DND-41 (cell line): Measurements from ENCODE around the gene KCNMA1.

Experiments used
- ATAC-seq: fragments of 200-7000 bp; cut with Tn5 transposase; 3 replicates; pipeline ENCODE4 v1.9.1; 2021; ENCODE audit warnings: low read depth; ENCODE audit not compliant: insufficient read depth
- DNase-seq: peaks from one replicate; pipeline ENCODE4 v3.0.0-alpha.2; 2020
- H2AFZ ChIP-seq: 2 replicates; pipeline ENCODE4 v1.6.0; 2012; ENCODE audit warnings: low read depth, low read length
- H3K27ac ChIP-seq: 2 replicates; pipeline ENCODE4 v1.5.1; 2012; ENCODE audit warnings: low read length, inconsistent platforms
- H3K27me3 ChIP-seq: fragments of 200-600 bp; sonication (generic); 2 replicates; pipeline ENCODE4 v1.6.0; 2012; ENCODE audit warnings: low read length, mild to moderate bottlenecking, inconsistent platforms; ENCODE audit not compliant: insufficient read depth, poor library complexity
- H3K36me3 ChIP-seq: 2 replicates; pipeline ENCODE4 v1.5.1; 2012; ENCODE audit warnings: low read length, inconsistent platforms; ENCODE audit not compliant: insufficient read depth
- H3K4me1 ChIP-seq: 2 replicates; pipeline ENCODE4 v1.5.1; 2012; ENCODE audit warnings: mild to moderate bottlenecking, low read length; ENCODE audit not compliant: insufficient read depth
- H3K4me2 ChIP-seq: 2 replicates; pipeline ENCODE4 v1.6.0; 2012; ENCODE audit warnings: mild to moderate bottlenecking, moderate library complexity, low read length, inconsistent platforms; ENCODE audit not compliant: insufficient read depth
- H3K4me3 ChIP-seq, 2 experiments: fragments of 200-600 bp in 1 of 2; shearing (Covaris generic) in 1 of 2; 2 replicates each; pipeline ENCODE4 v1.5.1; 2012 to 2016; ENCODE audit warnings: inconsistent platforms in 2 of 2, low read length in 2 of 2, mild to moderate bottlenecking in 2 of 2, low read depth in 1 of 2, moderate library complexity in 1 of 2
- H3K79me2 ChIP-seq: 2 replicates; pipeline ENCODE4 v1.6.0; 2012; ENCODE audit warnings: low read length, inconsistent platforms; ENCODE audit not compliant: insufficient read depth
- H3K9ac ChIP-seq: 2 replicates; pipeline ENCODE4 v1.6.0; 2012; ENCODE audit warnings: low read depth, mild to moderate bottlenecking, inconsistent platforms, low read length, moderate library complexity
- H3K9me3 ChIP-seq: 2 replicates; pipeline ENCODE4 v1.5.1; 2012; ENCODE audit warnings: low read length, moderate library complexity, mild to moderate bottlenecking, inconsistent platforms; ENCODE audit not compliant: insufficient read depth, severe bottlenecking
- H4K20me1 ChIP-seq: 2 replicates; pipeline ENCODE4 v1.6.0; 2012; ENCODE audit warnings: low read length; ENCODE audit not compliant: insufficient read depth
- CTCF ChIP-seq: IDR thresholded peaks from 2 replicates; pipeline ENCODE4 v1.5.1; 2012; ENCODE audit warnings: borderline replicate concordance, low read length, moderate library complexity, mild to moderate bottlenecking; ENCODE audit not compliant: poor library complexity, severe bottlenecking; ENCODE audit errors: extremely low read depth
- EZH2 ChIP-seq: IDR thresholded peaks from 3 replicates; pipeline ENCODE4 v1.6.1; 2012; ENCODE audit warnings: borderline replicate concordance, low read depth, mild to moderate bottlenecking, moderate library complexity, low read length, inconsistent platforms; ENCODE audit not compliant: severe bottlenecking

KCNMA1 gene

GRCh38 chr10:77419979-77420378, 217.6 kb downstream of the KCNMA1 start:
- Histone ChIP-seq H4K20me1 (no peaks in the 10 kb centered on the region), H3K27me3 (peaks cover 9% of the 10 kb centered on the region), H3K27ac (no peak overlapping the region), H3K4me1 (no peaks in the 10 kb centered on the region), H2AFZ (no peak overlapping the region), H3K9me3 (no peaks in the 10 kb centered on the region), H3K9ac (no peak overlapping the region), H3K4me3 (no peak overlapping the region), H3K79me2 (no peaks in the 10 kb centered on the region), H3K36me3 (no peaks in the 10 kb centered on the region), H3K4me2 (no peak overlapping the region)
- TF ChIP-seq CTCF = no peak
- no peak for TF ChIP-seq EZH2
- DNase-seq = no peak
- no peak for ATAC-seq

- Histone ChIP-seq H3K79me2 (no peaks in the 10 kb centered on the region), H3K27me3 (peaks cover 9% of the 10 kb centered on the region), H2AFZ (no peak overlapping the region), H3K27ac (no peak overlapping the region), H3K4me3 (no peak overlapping the region), H3K4me2 (no peak overlapping the region), H3K4me1 (no peaks in the 10 kb centered on the region), H3K36me3 (no peaks in the 10 kb centered on the region), H4K20me1 (no peaks in the 10 kb centered on the region), H3K9ac (no peak overlapping the region), H3K9me3 (no peaks in the 10 kb centered on the region)
- no peak for DNase-seq
- ATAC-seq = no peak
- TF ChIP-seq CTCF (no peak), EZH2 (no peak)
Observed at GRCh38 chr10:77419056-77419455, 218.6 kb downstream of the KCNMA1 start.

GRCh38 chr10:77417806-77418640, 219.6 kb downstream of the KCNMA1 start:
- H3K4me3 ChIP-seq = no peak overlapping the region
- TF ChIP-seq EZH2 = no peak
- no peak for TF ChIP-seq CTCF
- no peak overlapping the region for H3K4me2 ChIP-seq
- no peaks in the 10 kb centered on the region for H3K36me3 ChIP-seq
- ATAC-seq (no peak), DNase-seq (no peak)
- no peak overlapping the region for H2AFZ ChIP-seq
- H3K79me2 ChIP-seq = no peaks in the 10 kb centered on the region
- no peak overlapping the region for H3K27ac ChIP-seq
- no peaks in the 10 kb centered on the region for H3K4me1 ChIP-seq
- H3K27me3 ChIP-seq = peaks cover 9% of the 10 kb centered on the region
- H3K9me3 ChIP-seq = no peaks in the 10 kb centered on the region
- H4K20me1 ChIP-seq = no peaks in the 10 kb centered on the region
- H3K9ac ChIP-seq = no peak overlapping the region
